HCT116 (cell line): ENCODE data around the gene THBS1.

Source experiments
- CTCF ChIP-seq, 3 experiments: fragments of 200-600 bp in 1 of 3; sonication (generic) in 1 of 3; IDR thresholded peaks in 2 of 3; conservative IDR thresholded peaks in 1 of 3; 2 replicates each; pipeline ENCODE4 v1.5.1; 2012 to 2017; ENCODE audit warnings: low read depth in 2 of 3, low read length in 2 of 3, antibody characterized with exemption in 1 of 3, borderline replicate concordance in 1 of 3, control low read depth in 1 of 3, mild to moderate bottlenecking in 1 of 3, mixed read lengths in 1 of 3, mixed run types in 1 of 3, moderate library complexity in 1 of 3; ENCODE audit not compliant: insufficient read depth in 1 of 3
- EZH2 ChIP-seq: fragments of 200-600 bp; sonication (generic); IDR thresholded peaks from 2 replicates; pipeline ENCODE4 v1.6.1; 2017; ENCODE audit warnings: antibody characterized with exemption, mixed run types
- JUND ChIP-seq: IDR thresholded peaks from 2 replicates; pipeline ENCODE4 v1.6.1; 2012
- MAX ChIP-seq: IDR thresholded peaks from 2 replicates; pipeline ENCODE4 v1.6.1; 2012
- POLR2A ChIP-seq: IDR thresholded peaks from 2 replicates; pipeline ENCODE4 v1.7.0; 2011; ENCODE audit warnings: borderline replicate concordance; ENCODE audit not compliant: insufficient read depth, insufficient read length; ENCODE audit errors: extremely low read depth
- POLR2AphosphoS5 ChIP-seq: IDR thresholded peaks from 2 replicates; pipeline ENCODE4 v1.6.1; 2011; ENCODE audit warnings: mild to moderate bottlenecking, low read depth, low read length, moderate library complexity
- RAD21 ChIP-seq: IDR thresholded peaks from 2 replicates; pipeline ENCODE4 v1.6.1; 2012; ENCODE audit warnings: low read depth, mild to moderate bottlenecking
- SIN3A ChIP-seq: IDR thresholded peaks from 2 replicates; pipeline ENCODE4 v1.6.1; 2012; ENCODE audit warnings: low read depth
- ZNF274 ChIP-seq: fragments of 200-500 bp; sonication (Bioruptor generic); IDR thresholded peaks from 2 replicates; pipeline ENCODE4 v1.6.1; 2014; ENCODE audit warnings: mild to moderate bottlenecking, low read depth, low read length, inconsistent platforms

- no peak for TF ChIP-seq CTCF (IDR thresholded peaks at IDR 0.05 in 2 of 3, conservative IDR thresholded peaks at IDR 0.05 in 1 of 3; ENCODE audit: borderline replicate concordance in 1 of 3, insufficient read depth in 1 of 3, low read depth in 2 of 3, low read length in 2 of 3)
- no peak for TF ChIP-seq MAX
- no peak for TF ChIP-seq POLR2AphosphoS5
- no peak for TF ChIP-seq ZNF274
- no peak for TF ChIP-seq POLR2A
- no peak for TF ChIP-seq RAD21
- TF ChIP-seq SIN3A, result no peak
- TF ChIP-seq JUND, result no peak
- TF ChIP-seq EZH2, result no peak
These were observed 5.0 kb downstream of the THBS1 start for GRCh38 chr15:39585871-39586301.
